GM19468 (cell line): ENCODE data around the gene HAUS7.
"Not testable (repeated sequence)": the region's sequence is repeated elsewhere in the genome, so short reads cannot be mapped to it uniquely, and the experiment has no call there.

Source experiments
- ATAC-seq: cut with Tn5 transposase; IDR thresholded peaks from one replicate; pipeline ENCODE4 v1.9.1; 2021; ENCODE audit warnings: mild to moderate bottlenecking, moderate library complexity, moderate number of reproducible peaks; ENCODE audit not compliant: unreplicated experiment; ENCODE audit errors: extremely low read depth

HAUS7 gene

GRCh38 chrX:153414856-153415510 lies 55.4 kb downstream of the HAUS7 start:
- no peak for ATAC-seq

- ATAC-seq = no peak
Observed at GRCh38 chrX:153413731-153414130, 56.6 kb downstream of the HAUS7 start.

- ATAC-seq = no peak
Observed at GRCh38 chrX:153412746-153413720, 57.3 kb downstream of the HAUS7 start.

- no peak for ATAC-seq
Observed at GRCh38 chrX:153411988-153412574, 58.3 kb downstream of the HAUS7 start.

GRCh38 chrX:153411255-153411987 lies 59.0 kb downstream of the HAUS7 start, which contains the start of gene ZFP92:
Gene ZFP92, plus strand, starts transcription at chrX:153411472. Its CDS starts 6,851 bp downstream, at chrX:153418323.
- no peak for ATAC-seq

- ATAC-seq = no peak
Observed at GRCh38 chrX:153410888-153411254, 59.5 kb downstream of the HAUS7 start.

- no peak for ATAC-seq
Observed at GRCh38 chrX:153410373-153410772, 60.0 kb downstream of the HAUS7 start.

- ATAC-seq = no peak
Observed at GRCh38 chrX:153409414-153410101, 60.8 kb downstream of the HAUS7 start.

GRCh38 chrX:153408871-153409351 lies 61.5 kb downstream of the HAUS7 start:
- ATAC-seq = no peak

- no peak for ATAC-seq
Observed at GRCh38 chrX:153408221-153408721, 62.1 kb downstream of the HAUS7 start.

- no peak for ATAC-seq
Observed at GRCh38 chrX:153407736-153408135, 62.6 kb downstream of the HAUS7 start.

GRCh38 chrX:153406903-153407302 lies 63.5 kb downstream of the HAUS7 start:
- no peak for ATAC-seq

GRCh38 chrX:153406011-153406410 lies 64.4 kb downstream of the HAUS7 start:
- no peak for ATAC-seq

GRCh38 chrX:153405426-153405825 lies 65.0 kb downstream of the HAUS7 start:
- ATAC-seq = no peak

- not testable (repeated sequence) for ATAC-seq
Observed at GRCh38 chrX:153404333-153404732, 66.0 kb downstream of the HAUS7 start.

- ATAC-seq = no peak
Observed at GRCh38 chrX:153401133-153401764, 69.1 kb downstream of the HAUS7 start, which contains the start of gene PNMA6E. Gene PNMA6E, minus strand, starts transcription at chrX:153401350. Its CDS starts 2,501 bp downstream, at chrX:153398849.

GRCh38 chrX:153400146-153401132 lies 69.9 kb downstream of the HAUS7 start:
- no peak for ATAC-seq
